HepG2 (cell line): ENCODE results near the gene MLYCD. TPM values are rescaled to one million over a fixed set of nuclear protein-coding genes. Genes with fewer than 3 reads are reported as not detected.

Source experiments
- AGO2 ChIP-seq: fragments of 200-400 bp; formaldehyde crosslinking; optimal IDR thresholded peaks from 2 replicates; pipeline ENCODE3; 2017; ENCODE audit warnings: mild to moderate bottlenecking, low read depth, low read length, moderate library complexity
- DBP ChIP-seq: sonication (generic); formaldehyde crosslinking; IDR thresholded peaks from 2 replicates; pipeline ENCODE4 v1.4.0; 2020; ENCODE audit warnings: missing genetic modification reagents; ENCODE audit errors: not compliant biosample characterization
- HNRNPL ChIP-seq: fragments of 200-400 bp; formaldehyde crosslinking; IDR thresholded peaks from 2 replicates; pipeline ENCODE4 v1.6.1; 2017; ENCODE audit warnings: mild to moderate bottlenecking, low read depth, low read length
- HNRNPLL ChIP-seq: fragments of 200-400 bp; formaldehyde crosslinking; IDR thresholded peaks from 2 replicates; pipeline ENCODE4 v1.6.1; 2017; ENCODE audit warnings: mild to moderate bottlenecking, low read depth, low read length; ENCODE audit not compliant: poor library complexity, severe bottlenecking
- KLF13 ChIP-seq: sonication (generic); formaldehyde crosslinking; IDR thresholded peaks from 2 replicates; pipeline ENCODE4 v1.4.0; 2020; ENCODE audit warnings: mild to moderate bottlenecking, missing genetic modification reagents
- MIER3 ChIP-seq: IDR thresholded peaks from 2 replicates; pipeline ENCODE4 v1.6.1; 2016; ENCODE audit warnings: missing compliant biosample characterization, borderline replicate concordance
- MZF1 ChIP-seq: sonication (generic); formaldehyde crosslinking; IDR thresholded peaks from 2 replicates; pipeline ENCODE4 v1.8.1; 2023; ENCODE audit warnings: mild to moderate bottlenecking, missing genetic modification reagents, borderline replicate concordance
- NCOA2 ChIP-seq: sonication (generic); formaldehyde crosslinking; IDR thresholded peaks from 2 replicates; pipeline ENCODE4 v1.8.0; 2022; ENCODE audit warnings: inconsistent platforms
- NR0B2 ChIP-seq: sonication (generic); formaldehyde crosslinking; IDR thresholded peaks from 2 replicates; pipeline ENCODE4 v1.4.0; 2020; ENCODE audit warnings: mild to moderate bottlenecking, missing genetic modification reagents
- NR2F1 ChIP-seq, 2 experiments: fragments of 450-650 bp in 1 of 2; formaldehyde crosslinking in 1 of 2; IDR thresholded peaks; 2 replicates each; pipeline versions ENCODE4 v1.5.0 to v1.6.1; 2016 to 2020; ENCODE audit warnings: mild to moderate bottlenecking in 1 of 2, missing compliant biosample characterization in 1 of 2, missing genetic modification reagents in 1 of 2, moderate library complexity in 1 of 2
- PHB2 ChIP-seq: fragments of 450-650 bp; IDR thresholded peaks from 2 replicates; pipeline ENCODE4 v1.6.1; 2018; ENCODE audit not compliant: partially characterized antibody
- SNAPC4 ChIP-seq: sonication (generic); formaldehyde crosslinking; IDR thresholded peaks from 2 replicates; pipeline ENCODE4 v1.4.0; 2020; ENCODE audit warnings: mild to moderate bottlenecking, missing genetic modification reagents
- TEAD3 ChIP-seq: optimal IDR thresholded peaks from 2 replicates; pipeline ENCODE3; 2016; ENCODE audit warnings: borderline replicate concordance
- THAP7 ChIP-seq: sonication (generic); formaldehyde crosslinking; IDR thresholded peaks from 2 replicates; pipeline ENCODE4 v1.8.1; 2023; ENCODE audit warnings: mild to moderate bottlenecking, missing genetic modification reagents
- ZNF382 ChIP-seq: sonication (generic); formaldehyde crosslinking; IDR thresholded peaks from 2 replicates; pipeline ENCODE4 v1.5.0; 2020; ENCODE audit warnings: missing genetic modification reagents, mild to moderate bottlenecking, borderline replicate concordance
- ZNF501 ChIP-seq: sonication (generic); formaldehyde crosslinking; IDR thresholded peaks from 2 replicates; pipeline ENCODE4 v1.5.1; 2020; ENCODE audit warnings: mild to moderate bottlenecking, moderate library complexity, missing genetic modification reagents
- ZNF580 ChIP-seq: IDR thresholded peaks from 2 replicates; pipeline ENCODE4 v1.6.1; 2016; ENCODE audit warnings: low read depth, borderline replicate concordance
- ZNF83 ChIP-seq: sonication (generic); formaldehyde crosslinking; IDR thresholded peaks from 2 replicates; pipeline ENCODE4 v1.4.0; 2020; ENCODE audit warnings: missing genetic modification reagents, mild to moderate bottlenecking, borderline replicate concordance
- polyA plus RNA-seq, 8 experiments: library from polyadenylated mRNA; depleted of rRNA in 3 of 8; stranded (reverse) in 7 of 8; unstranded in 1 of 8; fragments of >200 nt; fragmentation: Illumina TruSeq in 4 of 8; extraction: Trizol in 4 of 8; gene quantifications; 2 replicates each; pipeline versions ENCODE4 v1.2.1 to v1.2.3, GENCODE V29; 2011 to 2016; ENCODE audit warnings: low read depth in 4 of 8, missing spikeins in 1 of 8, mixed read lengths in 1 of 8; ENCODE audit not compliant: insufficient read depth in 1 of 8
- total RNA-seq, 5 experiments: library from RNA; depleted of rRNA; stranded (reverse); fragments of >200 nt; fragmentation: Illumina TruSeq; extraction: Trizol; gene quantifications; 2 replicates each; pipeline ENCODE4 v1.2.3, GENCODE V29; 2016; ENCODE audit warnings: low read depth in 1 of 5

Gene MLYCD
- total and polyA plus RNA-seq, 2 of the 13 experiments (the other 11 are each of a cell fraction or from before 2014, with no cell fraction given) = 1.8 to 4.0 TPM

GRCh38 chr16:83956336-83957289, 57.7 kb downstream of the MLYCD start (continued):
- TF ChIP-seq NR0B2 (CRISPR knock-in tag) (0 out of 2 replicates have a peak, but pooled peaks have one; percentile 32), ZNF580 (CRISPR knock-in tag) (no peak; the same call in 1 of the 2 replicates), NCOA2 (0 out of 2 replicates have a peak, but pooled peaks have one; percentile 12), ZNF382 (CRISPR knock-in tag) (no peak), MIER3 (CRISPR knock-in tag) (no peak), PHB2 (no peak), DBP (CRISPR knock-in tag) (no peak), SNAPC4 (CRISPR knock-in tag) (no peak), MZF1 (CRISPR knock-in tag) (0 out of 2 replicates have a peak, but pooled peaks have one; percentile 65), THAP7 (CRISPR knock-in tag) (0 out of 2 replicates have a peak, but pooled peaks have one; percentile 27), NR2F1 (CRISPR knock-in tag; IDR thresholded peaks at IDR 0.05) (no peak), TEAD3 (CRISPR knock-in tag) (peak; percentile 21), HNRNPL (no peak), ZNF501 (CRISPR knock-in tag) (peak; percentile 43; the same call in 1 of the 2 replicates), ZNF83 (CRISPR knock-in tag) (0 out of 2 replicates have a peak, but pooled peaks have one; percentile 65), KLF13 (CRISPR knock-in tag) (no peak), AGO2 (peak; percentile 56), HNRNPLL (peak; percentile 11)
